COLO668 (cell line): Measurements from ENCODE around the gene COL3A1.

Source experiments
- DNase-seq: peaks from one replicate; lab custom pipeline; 2025; ENCODE audit not compliant: unreplicated experiment; lab: John Stamatoyannopoulos, UW

COL3A1 gene

DNA sequence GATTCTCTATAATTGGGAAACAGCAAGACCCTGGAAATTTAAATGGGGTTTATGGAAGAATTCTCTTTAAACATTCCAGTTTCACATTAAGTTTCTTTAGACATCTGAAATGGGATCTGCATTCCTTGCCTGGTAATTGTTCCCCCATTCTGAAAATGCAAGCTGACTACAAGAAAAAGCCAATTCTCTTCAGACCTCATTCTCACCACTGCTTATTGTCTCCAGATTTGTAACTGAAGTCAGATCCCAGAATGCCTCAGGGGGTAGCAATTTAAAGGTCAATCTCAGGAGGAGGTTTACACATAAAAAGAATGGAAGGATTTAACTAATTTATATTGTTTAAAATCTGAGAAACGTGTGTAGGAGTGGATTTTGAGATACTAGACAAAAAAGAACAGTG, 41.2 kb downstream of the COL3A1 start:
- no peak for DNase-seq

GRCh38 chr2:189016311-189016861, 42.2 kb downstream of the COL3A1 start:
- no peak for DNase-seq

- DNase-seq = no peak
Measured at GRCh38 chr2:189018631-189019030, 44.5 kb downstream of the COL3A1 start.

DNA sequence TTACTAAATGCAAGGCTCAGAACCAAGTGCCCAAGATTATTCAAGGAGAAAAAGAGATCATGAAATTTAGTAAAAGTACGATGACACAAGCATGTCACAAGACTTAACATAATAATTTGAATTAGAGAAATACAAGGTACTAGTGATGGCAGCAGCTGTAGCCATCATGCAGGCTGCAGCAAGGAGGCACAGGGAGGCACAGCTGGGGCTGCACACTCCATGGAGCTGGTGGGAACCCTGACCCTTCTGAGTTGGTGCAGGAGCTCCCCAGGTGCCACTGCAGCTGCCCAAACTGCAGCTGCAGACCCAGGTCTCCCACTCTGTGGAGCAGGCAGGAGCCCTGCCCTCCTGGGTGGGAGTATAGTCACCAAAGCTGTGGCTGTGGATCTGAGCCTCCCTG, 46.0 kb downstream of the COL3A1 start:
- DNase-seq = no peak

- no peak for DNase-seq
Measured at GRCh38 chr2:189022053-189022481, 47.9 kb downstream of the COL3A1 start.

- no peak for DNase-seq
Measured at GRCh38 chr2:189022492-189022891, 48.3 kb downstream of the COL3A1 start.

DNA sequence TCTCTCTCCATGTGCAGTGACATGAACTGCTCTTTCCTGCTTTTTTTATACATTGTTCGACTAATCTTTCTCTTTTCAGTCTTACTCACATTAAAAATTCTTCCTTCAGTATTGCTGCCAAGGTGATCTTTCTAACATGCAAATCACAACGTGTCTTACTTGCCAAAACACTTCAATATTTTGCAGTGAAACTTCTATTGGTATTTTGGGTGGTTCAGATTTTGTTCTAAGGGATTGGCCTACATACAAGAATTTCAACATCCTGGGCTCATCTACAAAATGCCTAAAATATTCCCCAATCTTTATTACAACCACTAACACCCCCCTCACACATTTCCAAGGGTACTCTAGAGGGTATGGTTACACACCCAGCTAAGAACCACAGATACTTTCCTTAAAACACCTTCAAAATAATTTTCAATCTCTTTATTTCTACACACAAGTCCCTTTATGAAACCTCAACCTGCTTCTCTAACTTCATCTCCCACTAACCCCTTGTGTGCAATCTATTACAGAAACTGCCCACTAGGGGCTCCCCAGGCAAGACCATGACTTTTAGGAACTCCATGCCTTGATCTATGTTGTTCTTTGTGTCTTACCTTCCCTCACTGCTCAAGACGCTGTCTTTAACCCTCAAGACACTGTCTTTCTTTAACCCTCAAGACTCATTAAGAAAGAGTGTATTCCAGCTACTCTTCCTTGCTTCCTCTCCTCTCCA, 50.9 kb downstream of the COL3A1 start:
- no peak for DNase-seq

GRCh38 chr2:189037518-189037917, 63.3 kb downstream of the COL3A1 start:
- DNase-seq = no peak

DNA sequence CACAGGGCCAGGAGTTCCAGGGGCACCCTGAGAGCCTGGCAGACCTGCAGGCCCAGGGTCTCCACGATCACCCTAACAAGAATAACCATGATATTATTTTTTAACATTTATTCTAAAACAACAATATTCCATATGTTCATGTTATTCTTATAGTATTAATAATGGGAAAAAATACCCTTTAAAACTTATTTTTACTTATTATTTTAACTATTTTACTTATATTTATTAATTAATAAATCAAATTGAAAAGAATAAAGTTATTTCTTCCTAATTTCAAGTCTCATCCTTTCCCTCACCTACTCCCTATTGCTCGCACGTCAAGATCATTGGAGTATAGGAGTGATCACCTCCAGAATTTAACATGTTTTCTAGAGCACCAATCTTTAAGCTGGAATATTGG, 71.7 kb downstream of the COL3A1 start:
- DNase-seq = no peak

DNA sequence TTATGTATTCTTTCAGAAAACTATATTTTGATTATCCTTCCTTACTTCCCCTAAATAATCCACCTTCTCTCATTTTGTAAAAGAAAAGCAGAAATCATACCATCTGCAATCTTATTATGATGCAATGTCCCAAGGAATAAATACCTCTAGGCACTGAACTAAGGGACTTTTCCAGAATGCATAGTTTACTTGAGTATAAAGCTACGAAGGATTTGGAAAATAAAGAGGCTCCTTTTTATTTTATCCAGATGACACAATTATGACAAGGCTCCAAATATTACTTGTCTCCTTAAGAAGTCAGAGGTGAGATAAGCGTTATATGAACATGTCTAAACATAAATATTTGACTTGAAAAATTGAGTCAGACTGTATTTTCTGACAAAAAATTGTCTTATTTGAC, 72.1 kb downstream of the COL3A1 start:
- no peak for DNase-seq

DNA sequence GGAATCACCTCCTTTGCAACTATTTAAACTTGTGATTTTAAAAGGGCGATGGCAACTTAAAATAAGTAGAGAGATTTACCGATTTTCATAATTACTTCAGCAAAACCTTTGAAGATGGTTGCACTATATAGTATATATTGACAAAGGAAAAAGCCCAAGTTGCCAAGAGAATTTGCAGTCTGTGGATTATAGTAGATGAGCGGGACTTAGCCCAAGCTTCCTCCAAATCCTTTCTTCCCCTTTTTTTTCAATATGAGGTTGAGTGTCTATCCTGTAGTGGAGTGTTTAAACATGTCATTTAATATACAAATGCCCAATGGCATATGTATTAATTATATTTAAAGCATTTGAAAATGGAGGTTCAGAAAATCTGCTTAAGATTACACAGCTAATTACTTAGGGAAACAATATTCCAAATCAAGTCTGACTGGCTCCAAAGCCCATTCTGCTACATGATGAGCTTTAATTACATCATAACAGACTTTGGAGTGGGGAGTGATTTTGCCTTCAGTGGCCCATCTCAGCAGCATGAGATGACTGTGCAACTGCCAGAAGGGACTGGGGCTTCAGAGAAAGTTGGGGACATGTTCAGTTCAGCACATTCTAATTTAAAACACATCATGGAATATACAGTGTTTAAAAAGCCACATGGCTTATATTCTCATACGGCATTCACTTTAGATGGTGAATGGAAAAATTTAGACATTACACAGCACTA, 73.2 kb downstream of the COL3A1 start:
- DNase-seq = no peak

- DNase-seq = no peak
Measured at GRCh38 chr2:189048189-189048588, 74.0 kb downstream of the COL3A1 start.

DNA sequence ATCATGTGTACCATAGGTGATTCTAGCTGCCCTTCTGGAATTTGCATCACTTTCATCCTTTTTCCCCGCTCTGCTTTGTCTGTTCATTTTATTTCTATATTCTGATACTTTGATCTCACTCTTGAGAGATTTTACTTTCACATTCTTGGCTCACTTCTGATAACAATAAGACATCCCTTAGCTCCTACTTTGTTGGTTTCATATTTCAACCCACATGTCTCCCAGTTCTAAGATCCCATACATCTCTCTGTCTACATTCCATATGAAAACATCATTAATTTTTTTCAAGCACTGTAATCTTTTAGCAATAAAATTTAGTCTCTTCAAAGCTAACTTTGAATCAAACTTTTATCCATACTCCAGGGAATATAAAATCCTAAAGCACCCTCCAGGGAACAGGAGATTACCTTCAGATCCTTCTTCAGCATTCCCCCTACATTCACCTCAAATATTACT, 75.6 kb downstream of the COL3A1 start:
- DNase-seq = no peak

- no peak for DNase-seq
Measured at GRCh38 chr2:189050165-189050712, 76.1 kb downstream of the COL3A1 start.

- no peak for DNase-seq
Measured at GRCh38 chr2:189056200-189057106, 82.3 kb downstream of the COL3A1 start.

GRCh38 chr2:189057316-189057715, 83.1 kb downstream of the COL3A1 start:
- DNase-seq = no peak

- no peak for DNase-seq
Measured at GRCh38 chr2:189060096-189060642, 86.0 kb downstream of the COL3A1 start.
